K562 (cell line): ENCODE results near the gene CSNK1A1. TPM values are rescaled to one million over a fixed set of nuclear protein-coding genes. Genes with fewer than 3 reads are reported as not detected.

ENCODE experiments used
- ATAC-seq: fragments of 200-7000 bp; cut with Tn5 transposase; 3 replicates; pipeline ENCODE4 v1.9.1; 2020; ENCODE audit warnings: moderate library complexity
- BruUV-seq: library from RNA; stranded (reverse); fragments of 400-500 nt; replicated peaks from 2 replicates; lab custom pipeline; 2021; lab: Mats Ljungman, UMichigan
- CTCF ChIA-PET: fragments of 300-600 bp; formaldehyde crosslinking; extraction: SDS; loops from one replicate; lab custom pipeline; 2021; ENCODE audit warnings: low intra/inter-chr PET ratio; lab: Yijun Ruan, JAX
- POLR2A ChIA-PET: fragments of 300-600, 350-650 bp; sonication (Branson Sonifier 250); formaldehyde crosslinking; extraction: SDS; loops from one replicate; lab custom pipeline; 2021; ENCODE audit warnings: antibody characterized with exemption, inconsistent platforms; lab: Yijun Ruan, JAX
- DNase-seq, 4 experiments: peaks; one replicate each; pipeline versions ENCODE4 v3.0.0 to v3.0.0-alpha.2; 2011 to 2018; ENCODE audit warnings: low spot score in 3 of 4, mixed read lengths in 3 of 4; ENCODE audit errors: extremely low read depth in 1 of 4
- FAIRE-seq: peaks from 2 replicates; lab custom pipeline; 2011; peaks lifted over from hg19 to GRCh38; lab: Jason Lieb, UNC
- H2AFZ ChIP-seq: 2 replicates; pipeline ENCODE4 v1.6.0; 2011; ENCODE audit warnings: low read depth, low read length, control low read depth, inconsistent platforms
- H3K27ac ChIP-seq: fragments of 200-600 bp; 3 replicates; pipeline ENCODE4 v1.8.0; 2011; ENCODE audit warnings: low read depth, mild to moderate bottlenecking, control low read depth, inconsistent platforms, low read length, moderate library complexity, mixed read lengths; ENCODE audit errors: extremely low read depth
- H3K27me3 ChIP-seq, 2 experiments: fragments of 300-600 bp in 1 of 2; 2 replicates in 1 of 2; 3 replicates in 1 of 2; pipeline versions ENCODE4 v1.6.0 to v1.8.0; 2011; ENCODE audit warnings: inconsistent platforms in 2 of 2, low read length in 2 of 2, mild to moderate bottlenecking in 1 of 2, mixed read lengths in 1 of 2, moderate library complexity in 1 of 2; ENCODE audit not compliant: control insufficient read depth in 2 of 2, insufficient read depth in 2 of 2
- H3K36me3 ChIP-seq: fragments of 300-600 bp; 3 replicates; pipeline ENCODE4 v1.8.0; 2011; ENCODE audit warnings: mild to moderate bottlenecking, low read length, inconsistent platforms; ENCODE audit not compliant: control insufficient read depth, insufficient read depth
- H3K4me1 ChIP-seq, 2 experiments: fragments of 200-600 bp in 1 of 2; replicated peaks in 1 of 2; 2 replicates in 1 of 2; 3 replicates in 1 of 2; pipeline versions ENCODE4 v1.5.1 to v1.8.0; 2011; ENCODE audit warnings: inconsistent platforms in 2 of 2, low read length in 2 of 2, mild to moderate bottlenecking in 1 of 2, mixed read lengths in 1 of 2, moderate library complexity in 1 of 2; ENCODE audit not compliant: control insufficient read depth in 2 of 2, insufficient read depth in 2 of 2
- H3K4me2 ChIP-seq: 2 replicates; pipeline ENCODE4 v1.6.1; 2011; ENCODE audit warnings: low read length, control low read depth, inconsistent platforms, mixed read lengths; ENCODE audit not compliant: insufficient read depth
- H3K4me3 ChIP-seq: fragments of 200-600 bp; sonication (generic), shearing (Covaris generic); 2 replicates; pipeline ENCODE4 v1.5.1; 2016; ENCODE audit warnings: control low read depth, inconsistent platforms
- H3K79me2 ChIP-seq: fragments of 200-600 bp; 3 replicates; pipeline ENCODE4 v1.8.0; 2011; ENCODE audit warnings: low read length, inconsistent platforms; ENCODE audit not compliant: control insufficient read depth, insufficient read depth
- H3K9ac ChIP-seq, 2 experiments: 2 replicates each; pipeline versions ENCODE4 v1.6.0 to v1.6.1; 2011; ENCODE audit warnings: low read depth in 2 of 2, low read length in 2 of 2, control low read depth in 1 of 2, inconsistent platforms in 1 of 2, mild to moderate bottlenecking in 1 of 2, mixed read lengths in 1 of 2; ENCODE audit not compliant: insufficient read depth in 1 of 2
- H3K9me1 ChIP-seq: one replicate; pipeline ENCODE4 v1.6.0; 2011; ENCODE audit warnings: inconsistent platforms, mild to moderate bottlenecking, low read length, moderate library complexity; ENCODE audit not compliant: control insufficient read depth, insufficient read depth
- H3K9me3 ChIP-seq: replicated peaks from 2 replicates; pipeline ENCODE4 v1.5.1; 2011; ENCODE audit warnings: low read depth, low read length, inconsistent platforms; ENCODE audit not compliant: control insufficient read depth, insufficient read depth
- H4K20me1 ChIP-seq: replicated peaks from 2 replicates; pipeline ENCODE4 v1.6.1; 2011; ENCODE audit warnings: low read length, inconsistent platforms, mixed read lengths; ENCODE audit not compliant: control insufficient read depth, insufficient read depth
- ARID3B ChIP-seq: fragments of 250-450 bp; sonication (Bioruptor Pico); IDR thresholded peaks from 2 replicates; pipeline ENCODE4 v1.4.0; 2020; ENCODE audit warnings: borderline replicate concordance
- BCLAF1 ChIP-seq, 2 experiments: fragments of 450-650 bp in 1 of 2; IDR thresholded peaks; 2 replicates each; pipeline ENCODE4 v1.6.1; 2011 to 2017; ENCODE audit warnings: low read depth in 2 of 2, antibody characterized with exemption in 1 of 2, borderline replicate concordance in 1 of 2, low read length in 1 of 2, mild to moderate bottlenecking in 1 of 2, mixed read lengths in 1 of 2; ENCODE audit not compliant: control insufficient read depth in 1 of 2
- DEAF1 ChIP-seq: fragments of 450-650 bp; formaldehyde crosslinking; IDR thresholded peaks from 2 replicates; pipeline ENCODE4 v1.4.0; 2020; ENCODE audit warnings: mild to moderate bottlenecking, moderate library complexity
- E4F1 ChIP-seq: fragments of 250-450 bp; sonication (Bioruptor Pico); IDR thresholded peaks from 2 replicates; pipeline ENCODE4 v1.5.0; 2021; ENCODE audit warnings: mild to moderate bottlenecking, borderline replicate concordance
- JUNB ChIP-seq: fragments of 450-650 bp; formaldehyde crosslinking; conservative IDR thresholded peaks from 2 replicates; pipeline ENCODE4 v1.4.0; 2020; ENCODE audit warnings: mild to moderate bottlenecking
- MAZ ChIP-seq, 2 experiments: fragments of 450-650 bp in 1 of 2; sonication (generic) in 1 of 2; formaldehyde crosslinking; IDR thresholded peaks in 1 of 2; conservative IDR thresholded peaks in 1 of 2; 2 replicates each; pipeline versions ENCODE4 v1.4.0 to v1.5.0; 2020; ENCODE audit warnings: mild to moderate bottlenecking in 1 of 2, missing genetic modification reagents in 1 of 2
- NFRKB ChIP-seq: fragments of 450-650 bp; IDR thresholded peaks from 2 replicates; pipeline ENCODE4 v1.6.1; 2016; ENCODE audit warnings: low read depth
- NONO ChIP-seq, 2 experiments: fragments of 200-400 bp in 1 of 2; fragments of 450-650 bp in 1 of 2; formaldehyde crosslinking in 1 of 2; IDR thresholded peaks; 2 replicates each; pipeline ENCODE4 v1.6.1; 2017; ENCODE audit warnings: low read depth in 2 of 2, mild to moderate bottlenecking in 2 of 2, moderate library complexity in 2 of 2, low read length in 1 of 2
- POLR2G ChIP-seq: fragments of 200-400 bp; formaldehyde crosslinking; IDR thresholded peaks from 2 replicates; pipeline ENCODE4 v1.6.1; 2017; ENCODE audit warnings: low read depth, mild to moderate bottlenecking, antibody characterized with exemption, low read length, moderate library complexity
- SMAD3 ChIP-seq: fragments of 450-650 bp; formaldehyde crosslinking; conservative IDR thresholded peaks from 2 replicates; pipeline ENCODE4 v1.4.0; 2020; ENCODE audit warnings: mild to moderate bottlenecking
- ZNF311 ChIP-seq: fragments of 250-450 bp; sonication (Bioruptor Pico); IDR thresholded peaks from 2 replicates; pipeline ENCODE4 v1.4.0; 2020; ENCODE audit warnings: mild to moderate bottlenecking, moderate library complexity
- WGBS: fragments of 100-300 bp; shearing (Covaris generic); methylation state at CpG from one replicate; pipeline ENCODE4 v1.1.6; 2016; ENCODE audit warnings: low coverage, mixed read lengths; ENCODE audit not compliant: insufficient coverage; ENCODE audit errors: missing lambda C conversion rate; 5-methylcytosine and 5-hydroxymethylcytosine counted together
- in situ Hi-C: fragments of 300-500 bp; cut with MboI; formaldehyde crosslinking; loops from 4 replicates; pipeline ENCODE4 v1.15.0; 2018; ENCODE audit warnings: inconsistent platforms, mixed read lengths
- intact Hi-C: fragments of 100-400 bp; cut with micrococcal nuclease; formaldehyde crosslinking; loops from 2 replicates; pipeline ENCODE4 v1.14.2; 2022
- polyA plus RNA-seq, 8 experiments: library from polyadenylated mRNA; depleted of rRNA in 4 of 8; stranded (reverse) in 5 of 8; unstranded in 3 of 8; fragments of >200 nt; fragmentation: Nextera tagmentation in 2 of 8; fragmentation: Illumina TruSeq in 1 of 8; extraction: Ambion mirVana in 2 of 8; extraction: Trizol in 1 of 8; gene quantifications; 2 replicates each; pipeline versions ENCODE4 v1.2.1 to v1.2.3, GENCODE V29; 2011 to 2014; ENCODE audit warnings: inconsistent platforms in 1 of 8, missing spikeins in 1 of 8
- total RNA-seq, 7 experiments: library from RNA; depleted of rRNA in 6 of 7; stranded (reverse); fragments of >200 nt in 6 of 7; fragmentation: Illumina TruSeq in 2 of 7; extraction: Trizol in 2 of 7; gene quantifications; 2 replicates each; pipeline versions ENCODE4 v1.2.1 to v1.2.3, GENCODE V29; 2011 to 2021; ENCODE audit warnings: low replicate concordance in 1 of 7

CSNK1A1 gene
- total and polyA plus RNA-seq, 9 of the 15 experiments (the other 6 are each of a cell fraction or from before 2014, with no cell fraction given) = 49.1 to 196 (median 154) TPM

- BruUV-seq = no TSS peak
- no peak for TF ChIP-seq NFRKB
- no peak for TF ChIP-seq BCLAF1 (IDR thresholded peaks at IDR 0.05; ENCODE audit: borderline replicate concordance in 1 of 2, control insufficient read depth in 1 of 2, low read depth in 2 of 2, low read length in 1 of 2)
- TF ChIP-seq E4F1 (CRISPR knock-in tag) = no peak
- no peak for TF ChIP-seq POLR2G
- no peak for TF ChIP-seq DEAF1 (CRISPR knock-in tag)
- TF ChIP-seq ZNF311 = no peak
- no peak for TF ChIP-seq SMAD3 (CRISPR knock-in tag)
- no peak for TF ChIP-seq ARID3B
- no peak for TF ChIP-seq MAZ (CRISPR knock-in tag; conservative IDR thresholded peaks at IDR 0.05 in 1 of 2, IDR thresholded peaks at IDR 0.05 in 1 of 2)
- no peak for TF ChIP-seq JUNB (CRISPR knock-in tag)
- no peak for TF ChIP-seq NONO (IDR thresholded peaks at IDR 0.05; ENCODE audit: low read depth in 2 of 2, low read length in 1 of 2)
- H3K9ac ChIP-seq = no peak overlapping the region
- H3K36me3 ChIP-seq = no peaks in the 10 kb centered on the region
- H3K79me2 ChIP-seq = no peaks in the 10 kb centered on the region
- CTCF ChIA-PET = interaction anchor here (0.5 kb wide), 1 partner anchor 523 kb away, joined by 3 read pairs; no protein-coding TSS in a partner anchor
- in situ Hi-C loops (no loop called here), intact Hi-C loops (no loop called here)
- ATAC-seq = no peak
- H3K9me3 ChIP-seq = no peaks in the 10 kb centered on the region
- H4K20me1 ChIP-seq = no peaks in the 10 kb centered on the region
- peaks cover 0 to 2% of the 10 kb centered on the region in 2 experiments; a peak in 2 of 5 replicates for H3K4me1 ChIP-seq
- 74% methylated on average over 3 of the region's 3 CpGs for WGBS
- no peak overlapping the region for H2AFZ ChIP-seq
- DNase-seq = no peak
- FAIRE-seq = no peak
- POLR2A ChIA-PET = interaction anchor here (1.2 kb wide), 1 partner anchor 15 kb away, joined by 3 read pairs; no protein-coding TSS in a partner anchor
- no peak overlapping the region for H3K27ac ChIP-seq
- H3K4me2 ChIP-seq = no peak overlapping the region
- no peaks in the 10 kb centered on the region for H3K9me1 ChIP-seq
- no peak overlapping the region for H3K4me3 ChIP-seq
- H3K27me3 ChIP-seq = no peaks in the 10 kb centered on the region
Observed at GRCh38 chr5:149576021-149576420, 24.8 kb upstream of the CSNK1A1 start.
